ENCODE data around the gene GLT1D1.

- no peak for TF ChIP-seq POLR2AphosphoS5 (IDR thresholded peaks at IDR 0.05; ENCODE audit: low read depth, low read length)
- no peak for TF ChIP-seq TAF1 (IDR thresholded peaks at IDR 0.05; ENCODE audit: borderline replicate concordance, insufficient read depth, low read length)
- no peak for TF ChIP-seq REST (IDR thresholded peaks at IDR 0.05; ENCODE audit: insufficient read depth in 1 of 2, low read depth in 2 of 2, low read length in 2 of 2)
- TF ChIP-seq SIN3A (IDR thresholded peaks at IDR 0.05; ENCODE audit: borderline replicate concordance, insufficient read depth, low read length) = no peak
Observed at GRCh38 chr12:129009833-129010622, 156.8 kb downstream of the GLT1D1 start.

All from PFSK-1 (cell line).